Measurements from ENCODE around the gene XXYLT1.

DNA sequence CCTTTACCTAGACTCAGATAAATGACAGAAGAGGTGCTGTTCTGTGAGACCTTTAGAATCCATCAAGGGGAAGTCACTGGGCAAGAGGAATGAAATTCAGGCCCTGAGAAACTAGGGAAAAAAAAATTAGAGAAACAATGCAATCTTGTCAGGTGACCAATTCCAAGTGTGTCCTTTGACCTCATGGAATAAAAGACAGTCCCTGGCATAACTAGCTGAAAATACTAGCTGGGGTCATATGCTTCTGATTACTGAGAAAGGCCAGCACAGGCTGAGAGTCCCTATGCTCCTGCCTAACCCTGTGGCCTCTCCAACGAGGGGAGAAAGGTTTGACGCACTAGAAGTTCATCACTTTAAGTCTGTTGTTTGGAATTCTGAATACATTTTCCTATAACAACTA lies 167.3 kb downstream of the XXYLT1 start:
- TF ChIP-seq MAFK (IDR thresholded peaks at IDR 0.05; ENCODE audit: partially characterized antibody): no peak
- no peak for TF ChIP-seq TP53 (CRISPR knock-in tag; IDR thresholded peaks at IDR 0.05)
- TF ChIP-seq, protein P1, sequence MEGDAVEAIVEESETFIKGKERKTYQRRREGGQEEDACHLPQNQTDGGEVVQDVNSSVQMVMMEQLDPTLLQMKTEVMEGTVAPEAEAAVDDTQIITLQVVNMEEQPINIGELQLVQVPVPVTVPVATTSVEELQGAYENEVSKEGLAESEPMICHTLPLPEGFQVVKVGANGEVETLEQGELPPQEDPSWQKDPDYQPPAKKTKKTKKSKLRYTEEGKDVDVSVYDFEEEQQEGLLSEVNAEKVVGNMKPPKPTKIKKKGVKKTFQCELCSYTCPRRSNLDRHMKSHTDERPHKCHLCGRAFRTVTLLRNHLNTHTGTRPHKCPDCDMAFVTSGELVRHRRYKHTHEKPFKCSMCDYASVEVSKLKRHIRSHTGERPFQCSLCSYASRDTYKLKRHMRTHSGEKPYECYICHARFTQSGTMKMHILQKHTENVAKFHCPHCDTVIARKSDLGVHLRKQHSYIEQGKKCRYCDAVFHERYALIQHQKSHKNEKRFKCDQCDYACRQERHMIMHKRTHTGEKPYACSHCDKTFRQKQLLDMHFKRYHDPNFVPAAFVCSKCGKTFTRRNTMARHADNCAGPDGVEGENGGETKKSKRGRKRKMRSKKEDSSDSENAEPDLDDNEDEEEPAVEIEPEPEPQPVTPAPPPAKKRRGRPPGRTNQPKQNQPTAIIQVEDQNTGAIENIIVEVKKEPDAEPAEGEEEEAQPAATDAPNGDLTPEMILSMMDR (IDR thresholded peaks at IDR 0.05): no peak
- TF ChIP-seq CEBPB (IDR thresholded peaks at IDR 0.05): no peak

Data from A549 (cell line).